Stimulated activated effector memory CD8-positive, alpha-beta T cell treated with anti-CD3 and anti-CD28 coated beads, Interleukin-12 subunit alpha, Interleukin-12 subunit beta, amount 100 ng/mL, for 72 hours (primary cell): ENCODE results near the gene GOLGA6L7.

Source experiments
- ATAC-seq: fragments of 150-1000 bp; cut with Tn5 transposase; 2 replicates; pipeline ENCODE4 v1.10.0; 2021
- DNase-seq, 2 donors: peaks; one replicate each; pipeline ENCODE4 v3.0.0; 2021 to 2022; ENCODE audit warnings: low spot score in 2 of 2
- H3K27ac Mint-ChIP-seq: one replicate; pipeline ENCODE4 v1.8.0; 2022; ENCODE audit warnings: mild to moderate bottlenecking, mixed read lengths
- H3K36me3 Mint-ChIP-seq: one replicate; pipeline ENCODE4 v1.8.0; 2022; ENCODE audit warnings: mild to moderate bottlenecking, mixed read lengths
- H3K4me1 Mint-ChIP-seq: one replicate; pipeline ENCODE4 v1.8.0; 2022; ENCODE audit warnings: mixed read lengths
- H3K4me3 Mint-ChIP-seq: one replicate; pipeline ENCODE4 v1.8.0; 2022; ENCODE audit warnings: mild to moderate bottlenecking, mixed read lengths
- H3K9me3 Mint-ChIP-seq: one replicate; pipeline ENCODE4 v1.8.0; 2022; ENCODE audit warnings: mixed read lengths

Gene GOLGA6L7

GRCh38 chr15:28887339-28888174 is 39.1 kb upstream of the GOLGA6L7 start:
- Mint-ChIP-seq H3K4me1 (peaks cover 21% of the 10 kb centered on the region), H3K36me3 (no peaks in the 10 kb centered on the region), H3K27ac (no peak overlapping the region), H3K4me3 (peak overlapping the region; percentile 41), H3K9me3 (no peaks in the 10 kb centered on the region)
- DNase-seq (no peak), ATAC-seq (no peak)

DNA sequence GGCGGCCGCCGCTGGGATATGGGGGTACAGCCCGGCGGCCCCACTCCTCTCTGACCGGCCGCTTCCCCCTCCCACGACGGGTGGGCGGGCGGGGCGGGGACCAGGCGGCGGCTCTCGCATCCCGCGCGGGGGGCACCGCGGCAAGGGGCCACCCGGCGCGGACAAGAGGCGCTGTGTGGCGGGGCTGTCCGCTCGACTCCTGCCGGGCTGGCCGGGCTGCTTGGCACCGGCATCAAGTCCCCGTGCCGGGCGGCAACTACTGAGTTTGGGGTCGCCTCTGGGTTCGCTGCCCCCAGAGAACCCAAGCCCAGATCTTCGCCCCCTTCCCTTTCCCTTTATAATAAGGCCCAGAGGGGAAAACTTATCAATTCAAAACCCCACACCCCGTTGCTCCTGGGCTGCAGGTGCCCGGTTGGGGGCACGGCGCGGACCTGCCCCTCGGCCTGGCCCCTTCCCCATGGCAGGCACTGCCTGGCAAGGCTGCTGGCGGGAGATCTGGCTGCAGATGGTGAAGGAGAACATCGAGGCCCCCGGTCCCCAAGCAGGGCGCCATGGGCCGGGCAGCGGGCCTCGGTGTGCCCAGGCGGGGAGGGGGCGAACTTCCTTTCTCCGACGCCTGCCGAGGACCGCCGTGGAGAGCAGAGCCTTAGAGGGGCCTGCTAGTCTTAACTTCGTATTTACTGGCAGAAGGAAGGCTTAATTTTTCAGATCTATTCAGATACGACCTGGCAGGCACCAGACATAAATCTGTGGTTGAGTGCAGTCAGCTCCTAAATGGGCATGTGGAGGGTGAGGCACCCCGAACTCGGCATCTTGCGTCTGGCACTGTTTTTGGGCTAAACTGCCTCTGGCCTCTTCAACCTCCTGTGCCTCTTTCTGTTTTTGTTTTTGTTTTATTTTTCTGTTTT is 38.2 kb upstream of the GOLGA6L7 start:
- no peak for DNase-seq
- ATAC-seq = no peak
- H3K4me1 Mint-ChIP-seq = peaks cover 21% of the 10 kb centered on the region

DNA sequence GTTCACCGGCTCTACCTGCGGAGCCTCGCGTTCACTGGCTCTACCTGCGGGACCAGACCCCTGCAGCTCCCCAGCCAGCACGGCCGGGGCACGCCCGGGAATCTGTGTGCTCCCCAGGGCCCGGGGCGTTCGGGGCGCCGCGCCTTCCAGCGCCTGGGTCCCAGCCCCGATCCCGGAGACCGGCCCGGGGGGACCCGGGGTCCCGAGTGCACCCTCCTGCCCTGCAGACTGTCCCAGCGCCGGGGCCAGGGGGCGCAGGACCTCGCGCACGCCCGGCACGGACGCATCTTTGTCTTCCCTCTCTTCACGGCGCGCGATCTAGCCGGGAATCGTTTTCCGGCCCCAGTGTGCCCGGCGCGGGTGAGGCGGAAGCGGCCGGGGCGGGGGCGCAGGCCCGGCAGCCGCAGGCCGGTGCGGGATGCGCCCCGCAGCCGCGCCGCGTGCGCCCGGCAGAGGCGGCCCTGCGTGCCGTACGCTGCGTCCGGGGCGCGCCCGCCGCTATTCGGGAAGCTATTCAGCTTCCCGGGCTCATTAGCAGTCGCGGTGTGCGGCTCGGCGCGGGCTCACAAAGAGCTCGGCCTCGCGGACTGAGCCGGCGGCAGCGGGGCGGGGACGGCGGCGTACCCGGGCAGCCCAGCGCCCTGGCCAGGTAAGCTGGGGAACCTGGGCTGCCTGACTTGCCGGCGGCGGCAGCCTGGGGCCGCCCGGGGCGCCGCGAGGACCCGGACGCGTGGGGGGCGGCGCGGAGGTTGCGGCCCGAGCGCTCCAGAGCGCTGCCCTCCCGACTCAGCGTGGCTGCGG is 37.4 kb upstream of the GOLGA6L7 start, which contains the start of gene APBA2:
APBA2 (plus strand) TSS at position 345 of the 801 bp plus-strand sequence. CDS start 167,911 bp downstream, outside the sequence.
- Mint-ChIP-seq H3K4me1 (peaks cover 14% of the 10 kb centered on the region), H3K4me3 (peak within 1 kb of the TSS; percentile 47), H3K9me3 (no peaks in the 10 kb centered on the region), H3K27ac (no peak within 1 kb of the TSS), H3K36me3 (no peaks in the 10 kb centered on the region)
- DNase-seq (peak in 1 of 2 donors; percentile 56), ATAC-seq (peak; percentile 46)

More for the DNA sequence above, 38.2 kb upstream of the GOLGA6L7 start:
- peak overlapping the region; percentile 41 for H3K4me3 Mint-ChIP-seq
- no peaks in the 10 kb centered on the region for H3K36me3 Mint-ChIP-seq
- H3K27ac Mint-ChIP-seq = no peak overlapping the region
- no peaks in the 10 kb centered on the region for H3K9me3 Mint-ChIP-seq

DNA sequence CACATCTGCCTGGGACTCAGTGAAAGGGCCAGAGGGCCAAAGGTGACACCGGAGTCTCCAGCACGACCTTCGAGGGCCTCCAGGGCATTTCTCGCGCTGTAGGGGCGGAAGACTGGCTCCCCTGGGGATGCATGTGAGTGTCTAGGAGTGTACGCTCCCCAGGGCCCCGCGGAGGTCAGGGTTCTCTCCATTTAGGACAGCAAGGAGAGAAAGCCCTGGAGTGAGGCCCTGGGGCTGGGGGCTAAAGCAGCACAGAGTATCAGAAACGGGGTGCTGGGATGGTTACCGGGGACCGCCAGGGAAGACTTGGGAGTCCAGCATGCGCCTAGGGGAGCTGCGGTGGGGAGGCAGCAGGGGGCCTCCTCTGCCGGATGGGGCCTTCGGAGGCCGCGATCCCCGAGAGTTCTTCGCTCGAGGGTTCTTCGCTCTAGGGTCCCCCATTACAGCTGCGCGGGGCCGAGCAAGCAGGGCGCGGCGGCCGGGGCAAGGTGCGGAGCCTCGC is 36.7 kb upstream of the GOLGA6L7 start:
- no peak overlapping the region for H3K27ac Mint-ChIP-seq
- peaks cover 8% of the 10 kb centered on the region for H3K4me1 Mint-ChIP-seq

GRCh38 chr15:28884151-28884940 is 35.9 kb upstream of the GOLGA6L7 start:
- H3K27ac Mint-ChIP-seq = no peak overlapping the region

More for the DNA sequence above, 36.7 kb upstream of the GOLGA6L7 start:
- no peaks in the 10 kb centered on the region for H3K36me3 Mint-ChIP-seq
- H3K9me3 Mint-ChIP-seq = no peaks in the 10 kb centered on the region
- DNase-seq (peak in 1 of 2 donors; percentile 51), ATAC-seq (no peak)
- H3K4me3 Mint-ChIP-seq = peak overlapping the region; percentile 47

DNA sequence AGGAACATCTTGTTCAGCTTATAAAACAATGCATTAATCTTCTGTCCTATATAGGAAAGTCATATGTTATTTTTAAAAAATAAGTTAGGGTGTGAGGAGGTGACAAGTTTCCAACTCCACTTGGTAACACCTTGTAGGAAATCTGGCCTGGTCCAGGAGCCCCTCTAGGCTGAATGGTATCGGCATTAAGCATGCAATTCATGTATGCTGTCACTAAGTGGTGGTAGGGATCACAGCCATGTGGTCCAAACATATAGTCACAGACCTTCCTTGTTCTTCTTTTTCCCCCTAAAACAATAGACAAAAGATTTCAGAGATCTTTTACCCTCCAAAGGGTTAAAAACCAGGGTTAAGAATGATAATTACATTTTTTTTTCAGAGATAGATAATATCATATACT is 33.2 kb upstream of the GOLGA6L7 start:
- ATAC-seq (no peak), DNase-seq (no peak)
- no peak overlapping the region for H3K27ac Mint-ChIP-seq
- no peaks in the 10 kb centered on the region for H3K36me3 Mint-ChIP-seq
- no peaks in the 10 kb centered on the region for H3K9me3 Mint-ChIP-seq
- no peaks in the 10 kb centered on the region for H3K4me1 Mint-ChIP-seq
- no peak overlapping the region for H3K4me3 Mint-ChIP-seq

More at GRCh38 chr15:28884151-28884940, 35.9 kb upstream of the GOLGA6L7 start:
- peak overlapping the region; percentile 47 for H3K4me3 Mint-ChIP-seq
- H3K4me1 Mint-ChIP-seq = no peaks in the 10 kb centered on the region
- no peaks in the 10 kb centered on the region for H3K9me3 Mint-ChIP-seq
- no peak for ATAC-seq
- H3K36me3 Mint-ChIP-seq = no peaks in the 10 kb centered on the region
- no peak for DNase-seq

DNA sequence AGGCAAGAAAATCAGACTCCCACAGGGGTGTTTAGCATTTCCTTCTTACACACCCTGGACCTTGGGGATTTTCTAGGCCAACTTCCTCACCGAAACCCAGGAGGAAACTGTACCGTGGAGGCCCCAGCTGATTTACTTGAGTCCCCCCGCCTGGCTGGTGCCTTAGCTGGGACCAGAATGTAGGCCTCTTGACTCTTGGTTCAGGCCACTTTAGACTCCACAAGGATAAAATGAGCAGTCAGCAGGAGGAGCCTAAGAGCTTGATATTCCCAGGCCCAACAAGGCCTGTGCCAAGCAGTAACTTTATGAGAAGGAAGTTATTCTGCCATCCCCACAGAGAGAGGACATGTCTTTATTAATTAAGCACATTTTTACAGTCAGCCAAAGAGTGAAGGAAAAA is 32.7 kb upstream of the GOLGA6L7 start:
- DNase-seq = no peak
- Mint-ChIP-seq H3K9me3 (no peaks in the 10 kb centered on the region), H3K4me3 (no peak overlapping the region), H3K36me3 (no peaks in the 10 kb centered on the region), H3K4me1 (no peaks in the 10 kb centered on the region), H3K27ac (no peak overlapping the region)
- ATAC-seq = no peak

GRCh38 chr15:28880680-28881079 is 32.2 kb upstream of the GOLGA6L7 start:
- no peaks in the 10 kb centered on the region for H3K9me3 Mint-ChIP-seq
- H3K4me1 Mint-ChIP-seq = no peaks in the 10 kb centered on the region
- ATAC-seq (no peak), DNase-seq (no peak)
- no peak overlapping the region for H3K27ac Mint-ChIP-seq
- H3K4me3 Mint-ChIP-seq = no peak overlapping the region
- no peaks in the 10 kb centered on the region for H3K36me3 Mint-ChIP-seq

DNA sequence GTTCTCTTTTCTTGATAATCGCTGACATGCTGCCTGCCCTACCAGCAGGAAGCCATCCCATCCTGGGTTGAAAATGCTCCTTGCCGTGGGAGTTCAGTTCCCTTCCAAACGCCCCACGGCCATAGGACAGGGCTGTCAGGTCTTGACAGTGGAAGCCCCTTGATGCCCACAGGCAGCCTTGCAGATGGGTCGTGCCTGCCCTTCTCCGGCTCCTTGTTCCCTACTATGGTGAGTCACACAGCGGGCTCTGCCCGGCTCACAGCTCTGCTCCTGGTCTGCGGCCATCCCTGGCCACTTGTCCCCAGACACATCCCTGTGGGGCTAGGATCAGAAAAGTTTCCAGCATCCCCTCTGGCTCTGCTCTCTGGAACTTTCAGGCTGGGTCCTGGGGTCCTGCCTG is 31.1 kb upstream of the GOLGA6L7 start:
- DNase-seq (no peak), ATAC-seq (no peak)
- no peaks in the 10 kb centered on the region for H3K36me3 Mint-ChIP-seq
- no peaks in the 10 kb centered on the region for H3K4me1 Mint-ChIP-seq
- no peaks in the 10 kb centered on the region for H3K9me3 Mint-ChIP-seq
- H3K4me3 Mint-ChIP-seq = no peak overlapping the region
- no peak overlapping the region for H3K27ac Mint-ChIP-seq

DNA sequence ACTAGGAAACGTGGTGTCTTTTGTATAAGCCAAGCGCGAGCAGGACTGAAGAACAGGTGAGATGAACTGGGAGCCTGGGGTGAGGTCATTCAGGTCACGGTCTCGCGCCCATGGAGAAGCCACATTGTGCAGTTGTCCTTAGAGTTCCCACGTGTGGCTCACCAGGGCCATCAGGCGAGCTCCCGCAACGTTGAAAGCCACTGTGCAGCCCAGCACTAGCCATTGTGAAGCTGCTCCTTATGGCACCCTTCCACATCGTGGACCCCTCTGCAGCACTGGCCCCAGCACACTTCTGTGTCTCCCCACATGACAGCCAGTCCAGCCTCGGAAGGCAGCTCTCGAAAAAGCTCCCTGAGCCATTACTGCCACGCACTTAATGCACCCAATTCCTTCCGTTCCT is 29.8 kb upstream of the GOLGA6L7 start:
- Mint-ChIP-seq H3K4me1 (peaks cover 2% of the 10 kb centered on the region), H3K9me3 (no peaks in the 10 kb centered on the region), H3K27ac (no peak overlapping the region), H3K4me3 (no peak overlapping the region), H3K36me3 (no peaks in the 10 kb centered on the region)
- DNase-seq = no peak
- ATAC-seq = no peak

DNA sequence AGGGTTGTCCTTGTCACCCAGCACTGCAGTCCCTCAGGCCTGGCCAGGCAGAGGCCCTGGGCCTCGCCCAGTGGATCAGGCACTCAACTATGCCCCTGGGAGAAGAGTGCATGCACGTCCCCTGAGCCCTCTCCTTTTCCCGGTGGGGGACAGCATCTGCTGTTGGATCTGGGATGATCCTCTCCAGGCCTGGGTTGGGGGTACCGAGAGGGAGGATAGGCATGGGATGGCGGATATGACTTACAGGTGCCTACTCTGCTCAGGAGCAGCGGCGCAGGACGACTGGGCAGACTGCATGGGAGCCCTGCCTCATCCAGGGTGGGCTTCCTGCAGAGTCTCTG is 28.4 kb upstream of the GOLGA6L7 start:
- no peak for DNase-seq
- Mint-ChIP-seq H3K36me3 (no peaks in the 10 kb centered on the region), H3K9me3 (no peaks in the 10 kb centered on the region), H3K27ac (no peak overlapping the region), H3K4me3 (no peak overlapping the region), H3K4me1 (peaks cover 5% of the 10 kb centered on the region)
- ATAC-seq = no peak

DNA sequence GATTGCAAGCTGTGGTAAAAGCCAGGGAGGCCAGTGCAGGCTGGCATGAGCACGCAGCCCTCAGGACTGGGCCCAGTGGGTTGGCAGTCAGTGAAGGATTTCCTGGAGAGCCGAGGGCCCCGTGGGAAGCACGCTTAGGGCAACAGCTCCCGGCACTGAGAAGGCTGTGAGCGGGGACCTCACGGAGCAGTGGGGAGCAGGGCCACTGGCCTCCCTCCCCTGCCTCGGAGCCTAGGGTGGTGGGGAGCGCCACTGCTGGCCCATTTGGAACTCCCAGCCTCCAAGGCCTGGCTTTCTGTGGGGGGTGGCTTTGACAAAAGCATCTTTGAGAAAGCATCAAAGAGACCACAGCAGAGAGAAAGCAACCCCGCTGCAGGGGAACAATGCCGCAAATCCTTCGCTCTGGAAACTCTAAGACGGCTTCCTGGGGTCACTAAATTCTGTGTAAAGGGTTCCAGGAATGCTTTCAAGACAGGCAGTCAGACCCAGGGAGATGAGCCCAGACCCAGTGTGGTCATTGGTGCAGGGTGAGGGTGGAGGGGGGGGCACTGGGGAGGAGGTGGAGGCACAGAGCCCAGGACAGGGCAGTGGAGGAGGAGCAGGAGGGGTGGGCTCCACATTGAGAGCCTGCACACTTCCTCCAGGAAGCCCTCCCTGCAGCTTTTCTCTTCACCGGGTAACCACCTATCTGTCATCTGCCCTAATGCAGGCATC is 27.8 kb upstream of the GOLGA6L7 start:
- no peak overlapping the region for H3K27ac Mint-ChIP-seq
- no peaks in the 10 kb centered on the region for H3K9me3 Mint-ChIP-seq
- H3K36me3 Mint-ChIP-seq = no peaks in the 10 kb centered on the region
- H3K4me3 Mint-ChIP-seq = no peak overlapping the region
- DNase-seq (no peak), ATAC-seq (no peak)
- peaks cover 5% of the 10 kb centered on the region for H3K4me1 Mint-ChIP-seq

DNA sequence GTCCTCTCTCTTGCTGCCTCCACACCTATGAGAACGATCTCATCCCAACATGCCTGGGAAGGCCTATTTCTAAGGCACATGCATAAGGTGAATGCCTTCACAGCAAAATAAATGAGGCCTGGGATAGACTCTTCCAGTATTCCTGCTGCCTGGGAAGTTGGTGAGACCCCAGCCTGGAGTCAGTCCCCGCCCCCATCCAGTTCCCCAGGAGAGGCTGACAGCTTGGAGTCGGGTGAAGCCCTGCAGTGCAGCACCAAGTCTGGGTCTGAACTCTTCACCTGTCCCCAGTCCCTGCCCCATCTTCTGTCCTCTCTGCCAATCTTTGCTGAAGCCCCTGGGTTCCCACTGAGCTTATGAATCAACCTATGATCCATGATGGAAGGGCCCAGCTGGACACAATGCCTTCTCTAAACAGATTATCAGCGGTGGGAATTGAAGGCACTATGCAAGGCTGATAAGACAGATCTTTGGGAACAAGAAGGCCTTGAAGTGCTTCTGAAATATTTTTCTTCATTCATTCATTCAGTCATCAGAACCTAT is 27.1 kb upstream of the GOLGA6L7 start:
- H3K36me3 Mint-ChIP-seq = no peaks in the 10 kb centered on the region
- H3K9me3 Mint-ChIP-seq = no peaks in the 10 kb centered on the region
- no peak overlapping the region for H3K27ac Mint-ChIP-seq
- H3K4me3 Mint-ChIP-seq = no peak overlapping the region
- ATAC-seq (no peak), DNase-seq (no peak)
- peaks cover 5% of the 10 kb centered on the region for H3K4me1 Mint-ChIP-seq
